Mesenchymal stem cell (in vitro differentiated cells and primary cell): ENCODE data around the gene CDC42BPA.

Experiments used
- DNase-seq: peaks from one replicate; pipeline ENCODE4 v3.0.0-alpha.2; 2013
- H2AFZ ChIP-seq: one replicate; pipeline ENCODE4 v1.6.1; 2013; ENCODE audit warnings: low read depth, mild to moderate bottlenecking, control low read depth, inconsistent platforms, low read length, moderate library complexity
- H2AK5ac ChIP-seq: 2 replicates; pipeline ENCODE4 v1.6.1; 2013; ENCODE audit warnings: low read length, moderate library complexity, mild to moderate bottlenecking, inconsistent platforms; ENCODE audit not compliant: severe bottlenecking
- H2BK120ac ChIP-seq: one replicate; pipeline ENCODE4 v1.6.1; 2013; ENCODE audit warnings: low read depth, mild to moderate bottlenecking, inconsistent platforms, low read length, moderate library complexity
- H2BK12ac ChIP-seq, 2 experiments: one replicate each; pipeline ENCODE4 v1.6.1; 2013; ENCODE audit warnings: inconsistent platforms in 2 of 2, low read length in 2 of 2, mild to moderate bottlenecking in 2 of 2, moderate library complexity in 2 of 2, control low read depth in 1 of 2
- H2BK15ac ChIP-seq: one replicate; pipeline ENCODE4 v1.6.1; 2013; ENCODE audit warnings: mild to moderate bottlenecking, low read depth, inconsistent platforms; ENCODE audit not compliant: poor library complexity, severe bottlenecking
- H2BK5ac ChIP-seq: 2 replicates; pipeline ENCODE4 v1.6.1; 2013; ENCODE audit warnings: low read depth, mild to moderate bottlenecking, low read length, control low read depth, inconsistent platforms; ENCODE audit not compliant: poor library complexity, severe bottlenecking
- H3K14ac ChIP-seq, 2 experiments: one replicate each; pipeline ENCODE4 v1.6.1; 2013; ENCODE audit warnings: inconsistent platforms in 2 of 2, low read length in 2 of 2, control low read depth in 1 of 2, mild to moderate bottlenecking in 1 of 2, moderate library complexity in 1 of 2
- H3K18ac ChIP-seq, 2 experiments: one replicate each; pipeline ENCODE4 v1.6.1; 2013; ENCODE audit warnings: inconsistent platforms in 2 of 2, low read length in 2 of 2, control low read depth in 1 of 2, low read depth in 1 of 2, mild to moderate bottlenecking in 1 of 2
- H3K23ac ChIP-seq, 2 experiments: one replicate each; pipeline ENCODE4 v1.6.1; 2013; ENCODE audit warnings: inconsistent platforms in 2 of 2, low read length in 2 of 2, mild to moderate bottlenecking in 2 of 2, moderate library complexity in 2 of 2, control low read depth in 1 of 2
- H3K27ac ChIP-seq: 2 replicates; pipeline ENCODE4 v1.5.1; 2013; ENCODE audit warnings: mild to moderate bottlenecking, moderate library complexity, low read length, control low read depth, inconsistent platforms; ENCODE audit not compliant: poor library complexity, severe bottlenecking
- H3K27me3 ChIP-seq, 2 experiments: 2 replicates each; pipeline versions ENCODE4 v1.6.1 to v1.7.0; 2013; ENCODE audit warnings: low read length in 2 of 2, mild to moderate bottlenecking in 2 of 2, moderate library complexity in 2 of 2, control low read depth in 1 of 2, inconsistent platforms in 1 of 2; ENCODE audit not compliant: control insufficient read depth in 1 of 2, insufficient read depth in 1 of 2
- H3K36me3 ChIP-seq, 2 experiments: 2 replicates each; pipeline versions ENCODE4 v1.6.1 to v1.7.0; 2013; ENCODE audit warnings: low read length in 2 of 2, control low read depth in 1 of 2, inconsistent platforms in 1 of 2, low read depth in 1 of 2, mild to moderate bottlenecking in 1 of 2; ENCODE audit not compliant: insufficient read depth in 2 of 2, control insufficient read depth in 1 of 2
- H3K4ac ChIP-seq, 2 experiments: one replicate each; pipeline ENCODE4 v1.6.1; 2013; ENCODE audit warnings: inconsistent platforms in 2 of 2, low read length in 2 of 2, mild to moderate bottlenecking in 2 of 2, moderate library complexity in 2 of 2, control low read depth in 1 of 2, low read depth in 1 of 2
- H3K4me1 ChIP-seq: 2 replicates; pipeline ENCODE4 v1.6.1; 2013; ENCODE audit warnings: low read depth, low read length, control low read depth; ENCODE audit not compliant: control insufficient read depth, insufficient read depth
- H3K4me2 ChIP-seq: 2 replicates; pipeline ENCODE4 v1.6.1; 2013; ENCODE audit warnings: low read length, mild to moderate bottlenecking, inconsistent platforms; ENCODE audit not compliant: poor library complexity, severe bottlenecking
- H3K4me3 ChIP-seq, 2 experiments: 2 replicates each; pipeline versions ENCODE4 v1.5.1 to v1.7.0; 2013; ENCODE audit warnings: low read length in 2 of 2, mild to moderate bottlenecking in 2 of 2, control low read depth in 1 of 2, low read depth in 1 of 2; ENCODE audit not compliant: insufficient read depth in 1 of 2
- H3K79me1 ChIP-seq: replicated peaks from 2 replicates; pipeline ENCODE4 v1.6.1; 2013; ENCODE audit warnings: mild to moderate bottlenecking, control low read depth, low read length, inconsistent platforms; ENCODE audit not compliant: poor library complexity, severe bottlenecking
- H3K9ac ChIP-seq: 2 replicates; pipeline ENCODE4 v1.7.0; 2013; ENCODE audit warnings: mild to moderate bottlenecking, low read length, moderate library complexity
- H3K9me3 ChIP-seq: 2 replicates; pipeline ENCODE4 v1.7.0; 2013; ENCODE audit warnings: mild to moderate bottlenecking, low read length; ENCODE audit not compliant: control insufficient read depth
- H4K8ac ChIP-seq: one replicate; pipeline ENCODE4 v1.6.1; 2013; ENCODE audit warnings: inconsistent platforms, mild to moderate bottlenecking, low read length, moderate library complexity
- H4K91ac ChIP-seq: one replicate; pipeline ENCODE4 v1.6.1; 2013; ENCODE audit warnings: mild to moderate bottlenecking, low read length, inconsistent platforms
- WGBS: methylation state at CpG from one replicate; pipeline ENCODE4 v1.1.7; 2013; ENCODE audit warnings: mixed read lengths; 5-methylcytosine and 5-hydroxymethylcytosine counted together

CDC42BPA gene

DNA sequence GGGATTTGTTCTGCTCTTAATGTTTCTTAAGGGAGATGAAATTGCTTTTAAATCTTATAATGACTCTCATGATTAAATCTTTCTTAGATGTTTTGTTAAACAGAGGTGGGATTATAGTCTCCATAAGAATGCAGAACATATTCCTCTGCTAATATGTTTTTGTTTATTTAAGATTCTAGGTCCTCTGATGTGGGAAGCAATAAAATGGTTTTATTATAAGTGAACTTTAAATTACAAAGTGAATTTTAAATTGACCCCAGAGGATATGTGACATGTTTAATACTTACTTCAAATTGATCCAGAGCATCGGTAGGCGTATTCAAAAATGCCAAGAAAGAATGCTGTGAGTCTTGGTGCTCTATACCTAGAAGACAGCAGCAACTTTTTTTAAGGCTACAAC, 248.8 kb downstream of the CDC42BPA start:
- 90% methylated on average over 2 of the region's 2 CpGs for WGBS

DNA sequence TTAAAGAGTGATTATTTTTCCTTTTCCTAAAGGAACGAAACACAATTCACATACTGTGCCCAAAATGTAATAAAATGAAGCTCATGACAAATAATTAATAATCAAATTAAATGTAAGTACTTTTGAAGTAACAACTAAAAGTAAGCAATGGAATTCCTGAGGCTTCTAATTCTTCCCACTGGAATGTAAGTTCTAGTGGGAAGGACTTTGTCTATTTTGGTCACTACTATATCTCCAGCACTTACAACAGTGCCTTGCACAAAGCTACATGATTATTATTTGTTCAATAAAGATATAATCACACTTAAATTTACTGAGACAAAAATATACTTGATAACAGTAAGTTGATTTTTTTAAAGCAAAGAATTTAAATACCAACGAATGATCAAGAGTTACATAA, 249.4 kb downstream of the CDC42BPA start:
- H3K27ac ChIP-seq = no peak overlapping the region
- DNase-seq = peak; percentile 30
- no peak overlapping the region for H2AFZ ChIP-seq
- no peak overlapping the region for H2BK120ac ChIP-seq
- H3K27me3 ChIP-seq = no peaks in the 10 kb centered on the region
- no peak overlapping the region for H3K4me2 ChIP-seq
- H4K8ac ChIP-seq = no peak overlapping the region
- no peak overlapping the region for H4K91ac ChIP-seq
- no peaks in the 10 kb centered on the region for H3K4me1 ChIP-seq
- no peak overlapping the region for H3K18ac ChIP-seq
- WGBS = no CpG with 5 or more reads among the region's 2 CpGs
- no peak overlapping the region for H2BK15ac ChIP-seq
- H3K36me3 ChIP-seq = peaks cover 3 to 40% of the 10 kb centered on the region in 2 experiments
- no peak overlapping the region for H2AK5ac ChIP-seq
- H3K4me3 ChIP-seq = no peak overlapping the region
- H2BK5ac ChIP-seq = no peak overlapping the region
- H3K23ac ChIP-seq = no peak overlapping the region
- H3K14ac ChIP-seq = no peak overlapping the region
- no peak overlapping the region for H3K9ac ChIP-seq
- H3K79me1 ChIP-seq = no peaks in the 10 kb centered on the region
- no peaks in the 10 kb centered on the region for H3K9me3 ChIP-seq
- no peak overlapping the region for H3K4ac ChIP-seq
- H2BK12ac ChIP-seq = no peak overlapping the region

More for the DNA sequence above, 248.8 kb downstream of the CDC42BPA start:
- Histone ChIP-seq H3K18ac (no peak overlapping the region), H2BK12ac (no peak overlapping the region), H3K4me3 (no peak overlapping the region), H2AFZ (no peak overlapping the region), H3K79me1 (no peaks in the 10 kb centered on the region), H2BK120ac (no peak overlapping the region), H3K4me2 (no peak overlapping the region), H3K9me3 (no peaks in the 10 kb centered on the region), H4K91ac (no peak overlapping the region), H2BK5ac (no peak overlapping the region), H4K8ac (no peak overlapping the region), H2AK5ac (no peak overlapping the region), H3K23ac (no peak overlapping the region), H3K36me3 (peaks cover 3 to 36% of the 10 kb centered on the region in 2 experiments), H3K9ac (no peak overlapping the region), H2BK15ac (no peak overlapping the region), H3K4ac (no peak overlapping the region), H3K4me1 (no peaks in the 10 kb centered on the region), H3K14ac (no peak overlapping the region), H3K27me3 (no peaks in the 10 kb centered on the region), H3K27ac (no peak overlapping the region)
- DNase-seq = no peak

DNA sequence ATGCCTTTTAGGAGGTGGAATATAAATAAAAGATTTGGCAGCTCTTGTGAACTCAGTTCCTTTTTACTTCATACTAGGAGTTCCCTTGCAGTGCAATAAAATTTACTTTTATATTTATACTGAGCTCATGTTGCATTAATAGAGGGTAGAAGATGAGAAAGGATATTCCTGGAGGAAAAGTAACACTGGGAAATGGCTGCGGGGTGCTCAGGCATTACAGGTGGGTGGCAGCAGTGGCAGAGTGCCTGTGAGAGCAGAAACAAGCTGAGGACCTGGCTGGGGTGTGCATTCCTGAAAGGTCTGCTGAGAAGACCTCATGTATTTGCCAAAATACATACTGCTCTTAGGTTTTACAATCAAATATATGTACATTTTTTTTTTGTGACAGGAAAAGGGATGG, 251.3 kb downstream of the CDC42BPA start:
- H3K27ac ChIP-seq = no peak overlapping the region
- no peak overlapping the region for H3K4me3 ChIP-seq
- no peaks in the 10 kb centered on the region for H3K4me1 ChIP-seq
- H2BK5ac ChIP-seq = no peak overlapping the region
- H3K4ac ChIP-seq = no peak overlapping the region
- H3K4me2 ChIP-seq = no peak overlapping the region
- no peak for DNase-seq
- no peak overlapping the region for H2AK5ac ChIP-seq
- H2AFZ ChIP-seq = no peak overlapping the region
- no peaks in the 10 kb centered on the region for H3K27me3 ChIP-seq
- no peak overlapping the region for H4K91ac ChIP-seq
- H3K23ac ChIP-seq = no peak overlapping the region
- peaks cover 3 to 30% of the 10 kb centered on the region in 2 experiments for H3K36me3 ChIP-seq
- H3K14ac ChIP-seq = no peak overlapping the region
- no peak overlapping the region for H2BK15ac ChIP-seq
- H3K9me3 ChIP-seq = no peaks in the 10 kb centered on the region
- H2BK12ac ChIP-seq = no peak overlapping the region
- H3K9ac ChIP-seq = no peak overlapping the region
- H4K8ac ChIP-seq = no peak overlapping the region
- no peak overlapping the region for H2BK120ac ChIP-seq
- H3K18ac ChIP-seq = no peak overlapping the region
- 96% methylated on average over 1 of the region's 1 CpG for WGBS
- H3K79me1 ChIP-seq = no peaks in the 10 kb centered on the region

DNA sequence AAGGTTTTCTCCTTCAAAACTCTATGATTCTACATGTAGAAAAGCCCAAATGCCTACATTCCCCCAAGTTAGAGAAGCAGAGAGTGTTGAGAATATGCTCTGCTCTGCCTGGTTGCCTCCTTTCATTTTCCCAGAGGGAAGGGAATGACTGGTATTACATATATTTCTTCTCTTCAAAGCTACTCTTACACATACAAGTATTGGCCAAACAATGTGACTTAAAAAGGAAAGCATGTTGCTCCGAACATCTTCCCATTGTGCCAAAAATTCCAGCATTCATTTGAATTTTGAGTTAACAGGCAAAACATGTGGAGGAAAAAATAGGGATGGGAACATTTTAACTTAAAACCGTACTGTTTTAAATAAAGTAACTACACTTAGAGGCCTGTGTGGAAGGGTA, 253.0 kb downstream of the CDC42BPA start:
- Histone ChIP-seq H3K14ac (no peak overlapping the region), H3K27me3 (no peaks in the 10 kb centered on the region), H3K4ac (no peak overlapping the region), H3K9me3 (no peaks in the 10 kb centered on the region), H3K36me3 (peaks cover 6 to 24% of the 10 kb centered on the region in 2 experiments), H3K27ac (no peak overlapping the region), H3K9ac (no peak overlapping the region), H2BK5ac (no peak overlapping the region), H3K18ac (no peak overlapping the region), H3K23ac (no peak overlapping the region), H3K79me1 (no peaks in the 10 kb centered on the region), H4K8ac (no peak overlapping the region), H2BK12ac (no peak overlapping the region), H2BK15ac (no peak overlapping the region), H2AFZ (no peak overlapping the region), H2BK120ac (no peak overlapping the region), H3K4me1 (no peaks in the 10 kb centered on the region), H2AK5ac (no peak overlapping the region), H3K4me2 (no peak overlapping the region), H3K4me3 (no peak overlapping the region), H4K91ac (no peak overlapping the region)
- DNase-seq = no peak
- WGBS = 100% methylated on average over 1 of the region's 2 CpGs
